Hippocampal formation (tissue), 2 donors: ENCODE data around the gene DLL4.

Experiments
- DNase-seq, 2 donors: peaks; one replicate each; lab custom pipeline; 2025; lab: John Stamatoyannopoulos, UW

Gene DLL4

DNA sequence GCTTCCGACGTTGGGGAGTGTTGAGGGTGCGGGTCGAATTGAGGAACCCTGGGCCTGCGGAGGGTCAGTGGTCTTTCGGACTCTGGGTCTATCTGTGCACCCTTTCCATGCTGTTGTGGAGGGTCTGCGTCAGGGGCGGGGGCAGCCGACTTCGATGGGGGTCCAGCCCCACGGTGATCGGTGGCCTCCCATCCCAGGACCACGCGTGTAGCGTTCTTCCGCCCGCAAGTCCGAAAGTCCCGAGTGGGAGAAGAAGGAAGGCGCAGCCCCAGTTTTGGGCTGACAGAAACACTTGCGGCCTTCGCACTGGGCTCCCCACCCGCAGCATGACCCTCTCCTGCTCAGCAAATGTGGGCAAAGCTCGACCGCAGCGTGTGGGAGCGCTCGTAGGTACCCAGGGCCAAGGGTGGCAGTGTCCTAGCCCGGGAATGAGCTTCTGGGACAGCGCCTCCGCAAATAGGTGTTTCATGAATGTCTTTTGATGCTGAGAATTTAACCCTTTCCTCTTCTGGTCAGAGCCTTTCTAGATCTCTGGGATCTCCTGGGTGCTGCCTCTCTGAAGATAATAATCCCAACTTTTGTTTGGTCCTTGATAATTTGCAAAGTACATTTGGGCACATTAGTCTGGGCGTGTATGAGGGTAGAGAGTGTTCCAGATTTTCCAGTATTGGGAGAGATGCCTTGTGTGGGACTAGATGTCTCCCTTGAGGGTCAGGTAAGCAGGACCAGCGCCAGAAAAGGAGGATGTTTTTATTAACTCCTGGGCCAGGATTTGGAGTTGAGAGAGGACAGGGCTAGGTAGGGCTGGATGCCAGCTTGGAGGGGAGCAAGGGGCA, 2.3 kb upstream of the DLL4 start:
- DNase-seq = no peak

DNA sequence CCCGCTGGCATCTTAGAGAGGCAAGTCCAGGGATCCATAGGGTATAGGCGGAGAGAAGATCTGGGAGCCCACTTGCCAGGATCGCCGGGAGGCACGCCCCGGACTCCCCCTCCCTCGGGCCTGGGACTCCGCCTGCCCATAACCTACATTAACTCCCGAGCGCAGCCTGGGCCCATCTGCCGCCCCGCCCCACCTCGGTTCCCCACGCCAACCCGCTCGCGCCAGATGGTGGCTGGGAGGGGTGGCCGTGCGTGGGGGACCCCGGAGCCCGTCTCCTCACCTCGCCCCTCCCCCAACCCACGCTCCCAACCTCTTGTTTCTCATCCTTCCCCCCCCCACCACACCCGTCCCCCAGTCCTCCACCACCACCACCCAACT, 1.7 kb upstream of the DLL4 start:
- DNase-seq = no peak

DNA sequence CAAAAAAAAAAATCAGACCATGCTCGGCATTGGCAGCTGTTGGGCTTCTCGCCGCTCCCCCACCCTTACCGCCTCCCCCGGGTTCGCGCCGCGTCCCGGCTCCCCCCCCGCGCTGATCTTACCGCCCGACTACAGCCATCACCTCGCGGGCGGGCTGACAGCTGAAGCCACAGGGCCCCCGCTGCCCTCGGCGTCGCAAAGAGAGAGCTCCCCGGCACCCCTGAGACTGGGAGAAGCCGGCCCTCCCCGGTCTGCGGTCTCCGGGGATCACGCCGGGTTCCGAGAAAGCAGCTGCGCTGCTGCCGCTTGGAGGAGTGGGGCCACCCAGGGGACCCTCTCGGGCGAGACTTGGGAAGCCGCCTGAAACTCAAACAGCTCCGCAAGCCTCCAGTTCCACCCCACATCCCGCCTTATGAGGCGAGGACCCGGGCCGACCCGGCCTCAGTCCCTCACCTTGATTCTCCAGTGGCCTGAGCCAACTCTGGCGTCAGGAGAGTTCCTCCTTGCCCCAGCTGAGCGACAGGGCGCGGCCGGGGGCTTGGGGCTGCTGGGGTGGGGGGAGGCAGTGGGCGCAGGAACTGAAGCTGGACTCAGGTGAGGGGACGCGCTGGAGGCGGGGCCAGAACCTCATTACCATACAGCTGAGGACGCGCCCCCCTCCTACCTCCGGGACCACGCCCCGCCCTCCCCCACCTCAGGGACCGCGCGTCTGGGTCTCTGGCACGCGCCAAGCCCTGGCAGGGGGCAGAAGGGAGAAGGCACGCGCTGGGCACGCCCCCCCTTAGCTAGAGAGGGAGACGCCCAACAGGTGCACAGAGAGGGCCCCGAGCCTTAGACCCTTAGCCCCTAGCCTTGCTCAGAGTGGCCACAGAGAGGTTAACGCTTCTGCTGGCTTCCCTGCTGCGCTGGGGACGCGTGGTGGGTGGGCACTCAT, 1.0 kb upstream of the DLL4 start:
- no peak for DNase-seq

DNA sequence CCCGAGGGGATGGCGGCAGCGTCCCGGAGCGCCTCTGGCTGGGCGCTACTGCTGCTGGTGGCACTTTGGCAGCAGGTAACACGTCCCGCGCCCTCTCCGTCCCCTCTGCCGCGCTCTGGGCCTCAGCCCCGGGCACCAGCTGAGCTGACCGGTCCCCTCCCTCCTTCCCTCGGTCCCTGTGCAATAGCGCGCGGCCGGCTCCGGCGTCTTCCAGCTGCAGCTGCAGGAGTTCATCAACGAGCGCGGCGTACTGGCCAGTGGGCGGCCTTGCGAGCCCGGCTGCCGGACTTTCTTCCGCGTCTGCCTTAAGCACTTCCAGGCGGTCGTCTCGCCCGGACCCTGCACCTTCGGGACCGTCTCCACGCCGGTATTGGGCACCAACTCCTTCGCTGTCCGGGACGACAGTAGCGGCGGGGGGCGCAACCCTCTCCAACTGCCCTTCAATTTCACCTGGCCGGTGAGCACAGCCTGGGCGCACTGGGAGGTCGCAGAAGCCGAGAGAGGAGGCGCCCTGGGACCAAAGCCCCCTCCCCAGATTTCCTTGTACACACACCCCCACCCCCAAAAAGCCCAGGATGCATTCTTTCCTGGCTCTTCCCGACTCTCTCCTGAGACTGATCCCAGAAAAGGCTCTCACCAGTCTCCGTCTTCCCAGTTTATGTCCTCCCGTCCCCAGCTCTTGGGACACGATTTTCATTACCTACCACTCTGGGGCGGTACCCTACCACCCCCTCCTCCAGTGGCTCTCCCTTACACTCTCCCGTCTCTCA, 705 bp downstream of the DLL4 start:
- no peak for DNase-seq

DNA sequence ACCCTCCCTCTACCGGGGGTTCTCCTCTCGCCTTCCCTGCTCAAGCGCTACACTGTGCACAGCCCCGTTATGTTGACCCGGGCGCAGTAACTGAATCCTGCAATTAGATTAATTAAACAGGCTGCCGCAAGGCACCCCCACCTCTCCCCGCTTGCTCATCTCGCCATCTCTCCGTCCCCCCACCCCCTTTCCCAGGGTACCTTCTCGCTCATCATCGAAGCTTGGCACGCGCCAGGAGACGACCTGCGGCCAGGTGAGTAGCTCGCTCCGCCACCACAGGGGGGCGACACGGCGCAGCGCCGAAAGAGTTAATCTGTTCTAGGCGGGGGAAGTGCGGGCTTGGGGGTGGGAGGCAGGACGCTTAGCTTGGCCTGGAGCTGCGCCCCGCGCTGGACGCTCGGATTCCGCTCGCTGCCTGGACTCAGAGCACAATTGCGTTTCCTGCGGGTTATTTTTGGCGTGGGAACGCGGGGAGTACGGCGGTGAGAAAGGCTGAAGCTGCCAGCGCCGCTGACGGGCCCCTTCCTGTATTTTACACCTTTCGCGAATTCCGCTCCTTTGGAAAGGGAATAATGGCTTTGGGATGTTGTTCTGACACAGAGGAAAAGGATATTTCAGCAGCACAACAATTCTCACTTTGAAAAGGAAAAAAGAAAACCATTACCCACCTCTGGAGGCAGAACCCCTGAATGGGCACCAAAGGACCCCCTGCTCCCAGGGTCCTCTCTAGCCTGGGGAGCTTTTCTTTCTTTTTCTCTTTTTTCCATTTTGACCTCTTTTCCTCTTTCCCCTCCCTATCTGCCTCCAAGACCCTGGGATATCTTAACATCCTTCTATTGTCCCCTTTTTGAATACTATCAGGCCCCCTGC, 1.5 kb downstream of the DLL4 start:
- DNase-seq = no peak

DNA sequence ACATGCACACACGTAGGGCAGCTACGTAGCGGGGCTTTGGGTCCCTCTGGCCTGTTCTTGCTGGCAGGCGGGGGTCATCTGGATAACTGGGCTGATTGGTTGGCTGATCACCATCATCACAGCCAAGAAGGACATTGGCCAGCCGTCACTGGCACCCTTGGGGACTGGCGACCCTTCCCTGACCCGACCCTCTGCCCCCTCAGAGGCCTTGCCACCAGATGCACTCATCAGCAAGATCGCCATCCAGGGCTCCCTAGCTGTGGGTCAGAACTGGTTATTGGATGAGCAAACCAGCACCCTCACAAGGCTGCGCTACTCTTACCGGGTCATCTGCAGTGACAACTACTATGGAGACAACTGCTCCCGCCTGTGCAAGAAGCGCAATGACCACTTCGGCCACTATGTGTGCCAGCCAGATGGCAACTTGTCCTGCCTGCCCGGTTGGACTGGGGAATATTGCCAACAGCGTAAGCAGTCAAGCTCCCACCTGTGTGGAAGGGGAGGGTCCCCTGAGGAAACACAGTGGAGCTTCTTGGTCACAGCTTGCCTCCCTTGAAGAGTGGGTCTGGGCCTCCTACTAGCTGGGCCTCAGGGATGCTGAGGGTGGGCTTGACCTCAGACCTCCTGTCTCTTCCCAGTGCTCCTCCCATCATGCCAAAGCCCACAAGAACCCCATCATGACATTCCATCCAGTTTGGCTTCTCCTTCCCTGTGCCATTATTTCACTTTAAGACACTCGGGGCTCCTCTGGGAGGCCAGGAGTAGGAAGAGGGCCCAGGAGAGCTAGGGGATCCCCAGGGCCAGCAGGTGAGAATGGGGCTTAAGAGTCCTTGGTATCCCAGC, 2.4 kb downstream of the DLL4 start:
- DNase-seq = no peak

DNA sequence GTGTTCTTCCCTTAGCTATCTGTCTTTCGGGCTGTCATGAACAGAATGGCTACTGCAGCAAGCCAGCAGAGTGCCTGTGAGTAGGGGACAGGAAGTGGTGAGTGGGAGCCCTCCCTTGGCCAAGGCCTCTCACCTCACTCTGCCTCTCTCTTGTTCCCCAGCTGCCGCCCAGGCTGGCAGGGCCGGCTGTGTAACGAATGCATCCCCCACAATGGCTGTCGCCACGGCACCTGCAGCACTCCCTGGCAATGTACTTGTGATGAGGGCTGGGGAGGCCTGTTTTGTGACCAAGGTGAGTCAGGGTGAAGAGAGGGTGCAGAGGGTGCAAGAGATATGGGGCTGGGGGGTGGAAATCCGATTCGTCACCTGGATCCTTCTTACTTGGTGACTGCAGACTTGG, 3.0 kb downstream of the DLL4 start:
- DNase-seq = no peak

DNA sequence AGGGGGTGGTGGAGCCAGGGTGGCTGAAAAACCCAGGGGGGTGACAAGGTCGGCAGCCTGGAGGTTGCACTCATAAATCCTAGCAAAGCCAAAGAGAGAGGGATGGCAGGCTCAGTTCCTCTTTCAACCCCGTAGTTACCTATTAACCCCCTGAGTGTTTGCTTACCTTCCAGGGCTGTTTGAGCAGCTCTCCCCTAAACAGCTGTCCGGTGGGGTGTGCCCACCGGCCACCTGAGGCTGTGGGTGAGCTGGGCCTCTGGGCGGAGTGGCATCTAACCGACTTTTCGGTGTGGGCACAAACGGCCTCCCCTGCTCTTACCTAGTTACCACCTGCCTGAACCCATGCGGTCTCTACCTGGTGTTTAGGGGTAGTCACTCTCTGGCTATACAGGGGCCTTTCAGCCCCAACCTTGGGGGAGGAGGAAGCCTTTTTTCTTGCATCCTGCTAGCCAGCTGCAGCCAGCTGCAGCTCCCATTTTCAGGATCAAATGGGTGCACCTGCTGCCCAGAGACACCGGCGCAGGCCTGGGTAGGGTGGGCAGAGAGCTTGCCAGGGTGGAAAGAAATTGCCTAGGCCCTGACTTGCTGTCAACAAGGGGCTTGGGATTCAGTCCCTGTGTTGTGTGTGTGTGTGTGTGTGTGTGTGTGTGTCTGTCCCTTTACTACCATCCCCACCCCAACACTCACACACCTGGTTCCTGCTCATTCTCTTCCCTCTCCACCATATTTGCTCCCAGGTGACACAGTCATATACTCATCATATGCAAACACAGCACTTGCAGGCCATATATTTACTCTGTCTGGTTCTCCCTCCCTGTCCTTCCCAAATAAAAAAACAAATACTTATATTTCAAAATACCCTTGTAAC, 3.7 kb downstream of the DLL4 start:
- DNase-seq = no peak

DNA sequence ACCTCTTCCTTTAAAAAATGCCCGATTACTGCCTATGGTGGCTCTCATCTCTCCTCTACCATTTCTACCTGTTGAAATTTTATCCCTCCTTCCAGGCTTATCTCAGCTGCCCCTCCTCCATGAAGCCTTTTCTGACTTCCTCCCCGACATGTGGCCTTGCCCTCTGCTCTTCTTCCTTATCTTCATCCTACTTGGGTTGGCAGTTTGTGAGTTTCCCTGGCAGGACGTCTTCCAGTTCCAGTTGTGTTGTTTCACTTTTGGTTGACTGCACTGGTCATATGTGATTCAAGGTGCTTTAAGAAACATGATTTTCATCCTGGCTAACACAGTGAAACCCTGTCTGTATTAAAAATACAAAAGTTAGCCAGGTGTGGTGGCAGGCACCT, 4.4 kb downstream of the DLL4 start:
- DNase-seq = no peak

DNA sequence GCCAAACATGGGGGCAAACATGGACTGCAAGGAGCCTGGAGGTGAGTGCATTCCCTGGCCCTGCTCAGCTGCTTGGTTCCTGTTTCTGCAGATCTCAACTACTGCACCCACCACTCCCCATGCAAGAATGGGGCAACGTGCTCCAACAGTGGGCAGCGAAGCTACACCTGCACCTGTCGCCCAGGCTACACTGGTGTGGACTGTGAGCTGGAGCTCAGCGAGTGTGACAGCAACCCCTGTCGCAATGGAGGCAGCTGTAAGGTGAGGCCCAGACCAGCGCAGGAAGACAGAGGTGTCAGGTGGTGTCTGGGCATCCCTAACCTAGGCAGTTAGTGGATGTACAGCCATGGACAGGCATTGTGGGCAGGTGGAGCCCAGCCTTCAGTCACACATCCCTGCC, 5.3 kb downstream of the DLL4 start:
- no peak for DNase-seq

DNA sequence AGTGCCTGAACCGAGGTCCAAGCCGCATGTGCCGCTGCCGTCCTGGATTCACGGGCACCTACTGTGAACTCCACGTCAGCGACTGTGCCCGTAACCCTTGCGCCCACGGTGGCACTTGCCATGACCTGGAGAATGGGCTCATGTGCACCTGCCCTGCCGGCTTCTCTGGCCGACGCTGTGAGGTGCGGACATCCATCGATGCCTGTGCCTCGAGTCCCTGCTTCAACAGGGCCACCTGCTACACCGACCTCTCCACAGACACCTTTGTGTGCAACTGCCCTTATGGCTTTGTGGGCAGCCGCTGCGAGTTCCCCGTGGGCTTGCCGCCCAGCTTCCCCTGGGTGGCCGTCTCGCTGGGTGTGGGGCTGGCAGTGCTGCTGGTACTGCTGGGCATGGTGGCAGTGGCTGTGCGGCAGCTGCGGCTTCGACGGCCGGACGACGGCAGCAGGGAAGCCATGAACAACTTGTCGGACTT, 7.1 kb downstream of the DLL4 start:
- no peak for DNase-seq

DNA sequence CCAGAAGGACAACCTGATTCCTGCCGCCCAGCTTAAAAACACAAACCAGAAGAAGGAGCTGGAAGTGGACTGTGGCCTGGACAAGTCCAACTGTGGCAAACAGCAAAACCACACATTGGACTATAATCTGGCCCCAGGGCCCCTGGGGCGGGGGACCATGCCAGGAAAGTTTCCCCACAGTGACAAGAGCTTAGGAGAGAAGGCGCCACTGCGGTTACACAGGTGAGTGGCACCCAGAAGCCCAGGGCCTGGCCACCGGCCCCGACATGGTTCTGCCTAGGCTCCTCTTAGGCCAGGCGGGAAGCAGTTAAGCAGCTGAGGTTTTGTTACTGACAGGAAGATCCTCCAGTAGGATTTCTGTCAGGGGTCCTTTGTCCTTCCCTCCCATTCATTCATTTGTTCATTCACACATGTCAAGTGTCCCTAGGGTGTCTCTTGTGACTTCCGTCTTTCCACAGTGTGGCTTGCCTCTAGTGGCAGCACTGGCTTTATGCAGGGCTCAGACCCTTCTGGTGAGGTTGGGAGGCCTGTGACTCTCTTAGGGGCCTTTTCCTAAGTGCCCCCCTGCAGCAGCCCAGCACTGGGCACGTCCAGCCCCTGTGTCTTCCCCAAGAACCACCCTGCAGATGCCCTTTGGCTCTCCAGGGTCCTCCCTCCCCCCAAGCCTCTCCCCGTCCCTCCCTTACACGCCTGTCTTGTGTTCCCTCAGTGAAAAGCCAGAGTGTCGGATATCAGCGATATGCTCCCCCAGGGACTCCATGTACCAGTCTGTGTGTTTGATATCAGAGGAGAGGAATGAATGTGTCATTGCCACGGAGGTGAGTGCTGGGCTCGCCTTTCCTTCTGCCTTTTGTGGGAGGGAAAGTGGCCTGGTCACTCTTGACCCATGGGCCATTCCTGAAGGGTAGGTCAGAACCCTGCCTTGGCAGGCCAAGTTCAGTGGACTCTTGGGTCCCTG, 7.8 kb downstream of the DLL4 start:
- no peak for DNase-seq

DNA sequence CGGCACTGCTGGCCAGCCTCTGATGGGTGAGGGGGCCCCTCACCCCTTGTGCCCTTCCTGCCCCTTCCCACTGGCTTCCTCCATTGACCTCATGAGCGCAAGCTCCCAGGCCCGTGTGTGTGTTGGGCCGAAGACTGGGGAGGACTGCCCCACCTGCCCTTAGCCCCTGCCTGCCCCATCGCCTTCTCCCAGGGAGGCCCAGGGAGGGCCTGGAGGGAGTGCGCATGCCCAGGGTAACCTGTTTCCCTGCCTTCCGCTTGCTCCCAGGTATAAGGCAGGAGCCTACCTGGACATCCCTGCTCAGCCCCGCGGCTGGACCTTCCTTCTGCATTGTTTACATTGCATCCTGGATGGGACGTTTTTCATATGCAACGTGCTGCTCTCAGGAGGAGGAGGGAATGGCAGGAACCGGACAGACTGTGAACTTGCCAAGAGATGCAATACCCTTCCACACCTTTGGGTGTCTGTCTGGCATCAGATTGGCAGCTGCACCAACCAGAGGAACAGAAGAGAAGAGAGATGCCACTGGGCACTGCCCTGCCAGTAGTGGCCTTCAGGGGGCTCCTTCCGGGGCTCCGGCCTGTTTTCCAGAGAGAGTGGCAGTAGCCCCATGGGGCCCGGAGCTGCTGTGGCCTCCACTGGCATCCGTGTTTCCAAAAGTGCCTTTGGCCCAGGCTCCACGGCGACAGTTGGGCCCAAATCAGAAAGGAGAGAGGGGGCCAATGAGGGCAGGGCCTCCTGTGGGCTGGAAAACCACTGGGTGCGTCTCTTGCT, 8.8 kb downstream of the DLL4 start:
- no peak for DNase-seq

DNA sequence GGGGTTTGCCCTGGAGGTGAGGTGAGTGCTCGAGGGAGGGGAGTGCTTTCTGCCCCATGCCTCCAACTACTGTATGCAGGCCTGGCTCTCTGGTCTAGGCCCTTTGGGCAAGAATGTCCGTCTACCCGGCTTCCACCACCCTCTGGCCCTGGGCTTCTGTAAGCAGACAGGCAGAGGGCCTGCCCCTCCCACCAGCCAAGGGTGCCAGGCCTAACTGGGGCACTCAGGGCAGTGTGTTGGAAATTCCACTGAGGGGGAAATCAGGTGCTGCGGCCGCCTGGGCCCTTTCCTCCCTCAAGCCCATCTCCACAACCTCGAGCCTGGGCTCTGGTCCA, 9.4 kb downstream of the DLL4 start:
- DNase-seq = no peak

DNA sequence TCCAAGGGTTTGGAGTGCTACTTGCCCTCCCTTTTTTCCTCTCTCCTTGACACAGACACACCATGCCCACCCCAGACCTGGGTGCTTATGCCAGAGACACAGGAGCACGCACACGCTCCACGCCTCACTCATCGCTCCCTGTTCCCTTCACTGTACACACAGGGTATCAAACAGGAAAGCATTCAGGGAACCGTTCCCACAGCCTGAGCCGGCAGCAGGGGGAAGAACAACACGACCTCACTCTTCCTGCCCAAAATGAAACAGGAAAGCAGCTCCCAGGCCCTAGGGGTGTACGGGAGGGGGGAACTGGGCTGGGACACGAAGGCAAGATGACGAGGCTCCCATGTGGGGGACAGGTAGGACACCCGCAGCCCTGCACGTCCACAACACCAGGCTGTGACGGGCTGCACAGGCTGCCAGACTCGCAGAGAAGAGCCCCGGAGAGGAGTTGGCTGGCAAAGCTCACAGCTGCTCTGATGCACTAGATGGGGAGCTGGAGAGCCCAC, 11.2 kb downstream of the DLL4 start:
- DNase-seq = no peak

DNA sequence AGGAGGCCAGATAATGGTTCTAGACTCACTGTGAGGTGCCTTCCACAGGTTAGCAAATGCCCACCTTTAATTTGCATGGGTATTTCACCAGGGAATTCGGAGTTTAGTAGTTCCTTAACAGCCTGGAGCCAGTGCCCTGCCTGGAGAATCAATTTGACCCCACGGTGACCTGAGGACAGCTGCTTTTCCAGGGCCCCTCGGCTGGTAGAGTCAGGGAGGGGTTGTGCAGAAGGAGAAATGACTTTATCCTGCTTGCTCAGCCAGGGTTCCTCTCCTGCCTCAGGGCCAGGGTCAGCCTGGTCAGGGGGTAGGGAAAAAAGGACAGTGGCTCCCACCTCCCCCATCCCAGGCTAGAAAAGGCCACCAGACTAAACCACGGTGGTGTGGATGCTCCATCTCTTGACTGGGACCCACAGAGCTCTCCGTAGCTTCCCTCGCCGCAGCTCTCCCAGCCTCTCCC, 12.0 kb downstream of the DLL4 start:
- no peak for DNase-seq
